H1 (cell line): Measurements from ENCODE around the gene SYNJ2. TPM values are rescaled to one million over a fixed set of nuclear protein-coding genes. Genes with fewer than 3 reads are reported as not detected.

ENCODE experiments used
- EP300 ChIP-seq, 2 experiments: IDR thresholded peaks; 1 replicate in 1 of 2; 2 replicates in 1 of 2; pipeline ENCODE4 v1.6.1; 2011 to 2012; ENCODE audit warnings: low read depth in 2 of 2, low read length in 2 of 2, mild to moderate bottlenecking in 2 of 2, borderline replicate concordance in 1 of 2, inconsistent platforms in 1 of 2, moderate library complexity in 1 of 2
- POLR2AphosphoS5 ChIP-seq: IDR thresholded peaks from 2 replicates; pipeline ENCODE4 v1.6.1; 2011; ENCODE audit warnings: low read depth, low read length
- RAD21 ChIP-seq, 2 experiments: IDR thresholded peaks in 1 of 2; conservative IDR thresholded peaks in 1 of 2; 2 replicates each; pipeline ENCODE4 v1.6.1; 2011; ENCODE audit warnings: low read depth in 2 of 2, low read length in 2 of 2, improper control_type of control experiment in 1 of 2, inconsistent platforms in 1 of 2, mild to moderate bottlenecking in 1 of 2, moderate library complexity in 1 of 2
- SIRT6 ChIP-seq: IDR thresholded peaks from one replicate; pipeline ENCODE4 v1.7.1; 2012; ENCODE audit warnings: low read length, inconsistent platforms
- ZNF274 ChIP-seq: IDR thresholded peaks from 2 replicates; pipeline ENCODE4 v1.7.0; 2012; ENCODE audit warnings: low read length, borderline replicate concordance; ENCODE audit errors: extremely low read depth
- polyA plus RNA-seq, 7 experiments: library from polyadenylated mRNA; depleted of rRNA in 3 of 7; stranded (reverse) in 5 of 7; unstranded in 2 of 7; fragments of >200 nt in 5 of 7; fragments of 200-250 nt in 2 of 7; gene quantifications; 1 replicate in 5 of 7; 2 replicates in 1 of 7; 4 replicates in 1 of 7; pipeline versions ENCODE4 v1.2.1 to v1.2.3, GENCODE V29; 2011 to 2013; ENCODE audit warnings: missing spikeins in 2 of 7, mixed read lengths in 2 of 7
- total RNA-seq: library from RNA; stranded (reverse); fragmentation: NEBNext Ultra II Directional; extraction: Animal tissue kit (Norgen Biotek cat#: 25700); gene quantifications from 2 replicates; pipeline ENCODE4 v1.2.1, GENCODE V29; 2021
- TF ChIP-seq, protein P1 (sequence below): fragments of 300-600 bp; sonication (generic); IDR thresholded peaks from 2 replicates; pipeline ENCODE4 v1.7.1; 2012; ENCODE audit warnings: low read length, moderate library complexity, mild to moderate bottlenecking, inconsistent platforms; ENCODE audit not compliant: insufficient replicate concordance
- TF ChIP-seq, protein P2 (sequence below), 3 experiments: IDR thresholded peaks; 1 replicate in 2 of 3; 2 replicates in 1 of 3; pipeline versions ENCODE4 v1.5.1 to v1.6.1; 2011; ENCODE audit warnings: low read length in 3 of 3, mild to moderate bottlenecking in 3 of 3, inconsistent platforms in 2 of 3, low read depth in 1 of 3, moderate library complexity in 1 of 3; ENCODE audit not compliant: insufficient read depth in 1 of 3; ENCODE audit errors: control extremely low read depth in 1 of 3

Gene SYNJ2
- total and polyA plus RNA-seq, 2 of the 8 experiments (the other 6 are each of a cell fraction or from before 2014, with no cell fraction given), result 3.7 to 13.9 TPM

DNA sequence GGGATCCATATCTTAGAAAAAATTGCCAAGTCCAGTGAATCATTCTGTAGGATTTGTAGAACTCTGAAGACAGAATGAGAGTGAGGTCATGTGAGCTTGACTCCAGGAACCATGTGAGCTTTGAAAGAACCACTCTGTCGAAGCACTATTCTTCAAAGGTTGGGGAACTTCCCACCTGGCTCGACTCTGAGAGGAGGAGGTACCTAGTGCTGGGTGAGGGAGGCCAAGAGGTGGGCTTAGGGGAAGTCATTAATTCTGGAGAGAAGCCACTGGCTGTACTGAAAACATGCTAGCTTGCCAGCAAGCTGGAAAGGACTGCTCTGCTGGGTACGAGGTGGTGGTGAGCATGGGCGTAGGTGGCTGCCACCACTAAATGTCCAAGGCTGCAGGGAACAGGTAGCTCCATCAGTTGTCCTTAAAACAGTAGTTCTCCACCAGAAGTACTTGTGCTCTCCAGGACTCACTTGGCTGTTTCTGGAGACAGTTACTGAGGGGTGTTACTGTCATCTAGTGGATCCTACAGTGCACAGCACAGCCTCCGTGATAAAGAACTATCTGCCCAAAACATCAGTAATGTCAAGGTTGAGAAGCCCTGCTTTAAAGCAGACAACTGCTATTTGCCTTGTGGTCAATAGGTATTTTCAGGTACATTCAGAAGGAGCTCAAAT is 34.7 kb upstream of the SYNJ2 start (continued):
- TF ChIP-seq, protein P1, sequence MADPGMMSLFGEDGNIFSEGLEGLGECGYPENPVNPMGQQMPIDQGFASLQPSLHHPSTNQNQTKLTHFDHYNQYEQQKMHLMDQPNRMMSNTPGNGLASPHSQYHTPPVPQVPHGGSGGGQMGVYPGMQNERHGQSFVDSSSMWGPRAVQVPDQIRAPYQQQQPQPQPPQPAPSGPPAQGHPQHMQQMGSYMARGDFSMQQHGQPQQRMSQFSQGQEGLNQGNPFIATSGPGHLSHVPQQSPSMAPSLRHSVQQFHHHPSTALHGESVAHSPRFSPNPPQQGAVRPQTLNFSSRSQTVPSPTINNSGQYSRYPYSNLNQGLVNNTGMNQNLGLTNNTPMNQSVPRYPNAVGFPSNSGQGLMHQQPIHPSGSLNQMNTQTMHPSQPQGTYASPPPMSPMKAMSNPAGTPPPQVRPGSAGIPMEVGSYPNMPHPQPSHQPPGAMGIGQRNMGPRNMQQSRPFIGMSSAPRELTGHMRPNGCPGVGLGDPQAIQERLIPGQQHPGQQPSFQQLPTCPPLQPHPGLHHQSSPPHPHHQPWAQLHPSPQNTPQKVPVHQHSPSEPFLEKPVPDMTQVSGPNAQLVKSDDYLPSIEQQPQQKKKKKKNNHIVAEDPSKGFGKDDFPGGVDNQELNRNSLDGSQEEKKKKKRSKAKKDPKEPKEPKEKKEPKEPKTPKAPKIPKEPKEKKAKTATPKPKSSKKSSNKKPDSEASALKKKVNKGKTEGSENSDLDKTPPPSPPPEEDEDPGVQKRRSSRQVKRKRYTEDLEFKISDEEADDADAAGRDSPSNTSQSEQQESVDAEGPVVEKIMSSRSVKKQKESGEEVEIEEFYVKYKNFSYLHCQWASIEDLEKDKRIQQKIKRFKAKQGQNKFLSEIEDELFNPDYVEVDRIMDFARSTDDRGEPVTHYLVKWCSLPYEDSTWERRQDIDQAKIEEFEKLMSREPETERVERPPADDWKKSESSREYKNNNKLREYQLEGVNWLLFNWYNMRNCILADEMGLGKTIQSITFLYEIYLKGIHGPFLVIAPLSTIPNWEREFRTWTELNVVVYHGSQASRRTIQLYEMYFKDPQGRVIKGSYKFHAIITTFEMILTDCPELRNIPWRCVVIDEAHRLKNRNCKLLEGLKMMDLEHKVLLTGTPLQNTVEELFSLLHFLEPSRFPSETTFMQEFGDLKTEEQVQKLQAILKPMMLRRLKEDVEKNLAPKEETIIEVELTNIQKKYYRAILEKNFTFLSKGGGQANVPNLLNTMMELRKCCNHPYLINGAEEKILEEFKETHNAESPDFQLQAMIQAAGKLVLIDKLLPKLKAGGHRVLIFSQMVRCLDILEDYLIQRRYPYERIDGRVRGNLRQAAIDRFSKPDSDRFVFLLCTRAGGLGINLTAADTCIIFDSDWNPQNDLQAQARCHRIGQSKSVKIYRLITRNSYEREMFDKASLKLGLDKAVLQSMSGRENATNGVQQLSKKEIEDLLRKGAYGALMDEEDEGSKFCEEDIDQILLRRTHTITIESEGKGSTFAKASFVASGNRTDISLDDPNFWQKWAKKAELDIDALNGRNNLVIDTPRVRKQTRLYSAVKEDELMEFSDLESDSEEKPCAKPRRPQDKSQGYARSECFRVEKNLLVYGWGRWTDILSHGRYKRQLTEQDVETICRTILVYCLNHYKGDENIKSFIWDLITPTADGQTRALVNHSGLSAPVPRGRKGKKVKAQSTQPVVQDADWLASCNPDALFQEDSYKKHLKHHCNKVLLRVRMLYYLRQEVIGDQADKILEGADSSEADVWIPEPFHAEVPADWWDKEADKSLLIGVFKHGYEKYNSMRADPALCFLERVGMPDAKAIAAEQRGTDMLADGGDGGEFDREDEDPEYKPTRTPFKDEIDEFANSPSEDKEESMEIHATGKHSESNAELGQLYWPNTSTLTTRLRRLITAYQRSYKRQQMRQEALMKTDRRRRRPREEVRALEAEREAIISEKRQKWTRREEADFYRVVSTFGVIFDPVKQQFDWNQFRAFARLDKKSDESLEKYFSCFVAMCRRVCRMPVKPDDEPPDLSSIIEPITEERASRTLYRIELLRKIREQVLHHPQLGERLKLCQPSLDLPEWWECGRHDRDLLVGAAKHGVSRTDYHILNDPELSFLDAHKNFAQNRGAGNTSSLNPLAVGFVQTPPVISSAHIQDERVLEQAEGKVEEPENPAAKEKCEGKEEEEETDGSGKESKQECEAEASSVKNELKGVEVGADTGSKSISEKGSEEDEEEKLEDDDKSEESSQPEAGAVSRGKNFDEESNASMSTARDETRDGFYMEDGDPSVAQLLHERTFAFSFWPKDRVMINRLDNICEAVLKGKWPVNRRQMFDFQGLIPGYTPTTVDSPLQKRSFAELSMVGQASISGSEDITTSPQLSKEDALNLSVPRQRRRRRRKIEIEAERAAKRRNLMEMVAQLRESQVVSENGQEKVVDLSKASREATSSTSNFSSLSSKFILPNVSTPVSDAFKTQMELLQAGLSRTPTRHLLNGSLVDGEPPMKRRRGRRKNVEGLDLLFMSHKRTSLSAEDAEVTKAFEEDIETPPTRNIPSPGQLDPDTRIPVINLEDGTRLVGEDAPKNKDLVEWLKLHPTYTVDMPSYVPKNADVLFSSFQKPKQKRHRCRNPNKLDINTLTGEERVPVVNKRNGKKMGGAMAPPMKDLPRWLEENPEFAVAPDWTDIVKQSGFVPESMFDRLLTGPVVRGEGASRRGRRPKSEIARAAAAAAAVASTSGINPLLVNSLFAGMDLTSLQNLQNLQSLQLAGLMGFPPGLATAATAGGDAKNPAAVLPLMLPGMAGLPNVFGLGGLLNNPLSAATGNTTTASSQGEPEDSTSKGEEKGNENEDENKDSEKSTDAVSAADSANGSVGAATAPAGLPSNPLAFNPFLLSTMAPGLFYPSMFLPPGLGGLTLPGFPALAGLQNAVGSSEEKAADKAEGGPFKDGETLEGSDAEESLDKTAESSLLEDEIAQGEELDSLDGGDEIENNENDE, result no peak
- TF ChIP-seq RAD21 (IDR thresholded peaks at IDR 0.05 in 1 of 2, conservative IDR thresholded peaks at IDR 0.05 in 1 of 2; ENCODE audit: low read depth in 2 of 2, low read length in 2 of 2) (peak; percentile 91 to 93), EP300 (IDR thresholded peaks at IDR 0.05; ENCODE audit: borderline replicate concordance in 1 of 2, low read depth in 2 of 2, low read length in 2 of 2) (no peak), SIRT6 (no peak), ZNF274 (no peak), POLR2AphosphoS5 (peak; percentile 25; the same call in 1 of the 2 replicates)
- TF ChIP-seq, protein P2, sequence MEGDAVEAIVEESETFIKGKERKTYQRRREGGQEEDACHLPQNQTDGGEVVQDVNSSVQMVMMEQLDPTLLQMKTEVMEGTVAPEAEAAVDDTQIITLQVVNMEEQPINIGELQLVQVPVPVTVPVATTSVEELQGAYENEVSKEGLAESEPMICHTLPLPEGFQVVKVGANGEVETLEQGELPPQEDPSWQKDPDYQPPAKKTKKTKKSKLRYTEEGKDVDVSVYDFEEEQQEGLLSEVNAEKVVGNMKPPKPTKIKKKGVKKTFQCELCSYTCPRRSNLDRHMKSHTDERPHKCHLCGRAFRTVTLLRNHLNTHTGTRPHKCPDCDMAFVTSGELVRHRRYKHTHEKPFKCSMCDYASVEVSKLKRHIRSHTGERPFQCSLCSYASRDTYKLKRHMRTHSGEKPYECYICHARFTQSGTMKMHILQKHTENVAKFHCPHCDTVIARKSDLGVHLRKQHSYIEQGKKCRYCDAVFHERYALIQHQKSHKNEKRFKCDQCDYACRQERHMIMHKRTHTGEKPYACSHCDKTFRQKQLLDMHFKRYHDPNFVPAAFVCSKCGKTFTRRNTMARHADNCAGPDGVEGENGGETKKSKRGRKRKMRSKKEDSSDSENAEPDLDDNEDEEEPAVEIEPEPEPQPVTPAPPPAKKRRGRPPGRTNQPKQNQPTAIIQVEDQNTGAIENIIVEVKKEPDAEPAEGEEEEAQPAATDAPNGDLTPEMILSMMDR (IDR thresholded peaks at IDR 0.05; ENCODE audit: control extremely low read depth in 1 of 3, insufficient read depth in 1 of 3, low read depth in 1 of 3, low read length in 3 of 3), result peak in 2 of 3 experiments; percentile 65 to 82; a peak in 3 of 4 replicates
